IPS-NIHi11 (cell line): Measurements from ENCODE around the gene RBBP8NL.

ENCODE experiments used
- DNase-seq: peaks from one replicate; pipeline ENCODE4 v3.0.0; 2012; ENCODE audit warnings: mixed read lengths, low spot score

RBBP8NL gene

GRCh38 chr20:62362991-62363919, 64.1 kb downstream of the RBBP8NL start:
- peak; percentile 12 for DNase-seq

GRCh38 chr20:62362590-62362940, 64.8 kb downstream of the RBBP8NL start:
- no peak for DNase-seq

- peak; percentile 81 for DNase-seq
Measured at GRCh38 chr20:62361799-62362589, 65.3 kb downstream of the RBBP8NL start.

- no peak for DNase-seq
Measured at GRCh38 chr20:62360854-62361798, 66.2 kb downstream of the RBBP8NL start.
